WTC11 (cell line): ENCODE measurements around the gene CDH13. TPM values are rescaled to one million over a fixed set of nuclear protein-coding genes. Genes with fewer than 3 reads are reported as not detected.

Experiments used
- ATAC-seq: fragments of 200-7000 bp; cut with Tn5 transposase; 2 replicates; pipeline ENCODE4 v1.10.0; 2021; ENCODE audit warnings: mild to moderate bottlenecking, moderate library complexity
- CTCF ChIA-PET: fragments of 300-600 bp; sonication (Branson Sonifier 250); formaldehyde crosslinking; loops from one replicate; lab custom pipeline; 2021; ENCODE audit warnings: antibody characterized with exemption; lab: Charles Lee
- POLR2A ChIA-PET: fragments of 350-600 bp; sonication (Branson Sonifier 250); formaldehyde crosslinking; loops from one replicate; lab custom pipeline; 2021; ENCODE audit warnings: antibody characterized with exemption; lab: Charles Lee
- DNase-seq: peaks from one replicate; pipeline ENCODE4 v3.0.0; 2021; ENCODE audit warnings: low spot score
- H3K27ac Mint-ChIP-seq: 2 replicates; pipeline ENCODE4 v1.8.0; 2021; ENCODE audit warnings: mixed read lengths
- H3K27me3 Mint-ChIP-seq: 2 replicates; pipeline ENCODE4 v1.8.0; 2021; ENCODE audit warnings: low read depth, mild to moderate bottlenecking, moderate library complexity, mixed read lengths
- H3K36me3 Mint-ChIP-seq: 2 replicates; pipeline ENCODE4 v1.8.0; 2021; ENCODE audit warnings: mixed read lengths
- H3K4me1 Mint-ChIP-seq: 2 replicates; pipeline ENCODE4 v1.8.0; 2022; ENCODE audit warnings: mixed read lengths
- H3K4me3 Mint-ChIP-seq: 2 replicates; pipeline ENCODE4 v1.8.0; 2021; ENCODE audit warnings: mild to moderate bottlenecking, moderate library complexity, mixed read lengths
- H3K9me3 Mint-ChIP-seq: 2 replicates; pipeline ENCODE4 v1.8.0; 2021; ENCODE audit warnings: mixed read lengths
- AR ChIP-seq: fragments of 250-450 bp; sonication (Bioruptor Pico); IDR thresholded peaks from 2 replicates; pipeline ENCODE4 v1.9.0; 2021; ENCODE audit warnings: mild to moderate bottlenecking
- ARID4B ChIP-seq: sonication (generic); formaldehyde crosslinking; IDR thresholded peaks from 2 replicates; pipeline ENCODE4 v1.8.0; 2023; ENCODE audit warnings: missing genetic modification reagents, mild to moderate bottlenecking, borderline replicate concordance
- EMX1 ChIP-seq: fragments of 250-450 bp; sonication (Bioruptor Pico); IDR thresholded peaks from 2 replicates; pipeline ENCODE4 v1.8.0; 2021; ENCODE audit warnings: mild to moderate bottlenecking
- FOXJ3 ChIP-seq: sonication (generic); formaldehyde crosslinking; IDR thresholded peaks from 2 replicates; pipeline ENCODE4 v1.9.0; 2021; ENCODE audit warnings: missing genetic modification reagents, mild to moderate bottlenecking, borderline replicate concordance
- HMGXB4 ChIP-seq: sonication (generic); formaldehyde crosslinking; IDR thresholded peaks from 2 replicates; pipeline ENCODE4 v1.8.1; 2023; ENCODE audit warnings: mild to moderate bottlenecking, moderate library complexity, missing genetic modification reagents
- JAZF1 ChIP-seq: fragments of 250-450 bp; sonication (Bioruptor Pico); IDR thresholded peaks from 2 replicates; pipeline ENCODE4 v1.9.0; 2021; ENCODE audit warnings: moderate library complexity, mild to moderate bottlenecking, inconsistent platforms
- NR2C2 ChIP-seq: sonication (generic); formaldehyde crosslinking; IDR thresholded peaks from 2 replicates; pipeline ENCODE4 v1.8.0; 2022; ENCODE audit warnings: mild to moderate bottlenecking, missing genetic modification reagents
- PRDM15 ChIP-seq: sonication (generic); formaldehyde crosslinking; IDR thresholded peaks from 2 replicates; pipeline ENCODE4 v1.8.0; 2022; ENCODE audit warnings: missing genetic modification reagents
- SOX15 ChIP-seq: fragments of 250-450 bp; sonication (Bioruptor Pico); IDR thresholded peaks from 2 replicates; pipeline ENCODE4 v1.9.0; 2021; ENCODE audit warnings: mild to moderate bottlenecking
- ZNF425 ChIP-seq: fragments of 250-450 bp; sonication (Bioruptor Pico); conservative IDR thresholded peaks from 2 replicates; pipeline ENCODE4 v1.9.0; 2021; ENCODE audit warnings: mild to moderate bottlenecking
- ZSCAN18 ChIP-seq: fragments of 250-450 bp; sonication (Bioruptor Pico); IDR thresholded peaks from 2 replicates; pipeline ENCODE4 v2.1.2; 2022; ENCODE audit warnings: mild to moderate bottlenecking, moderate library complexity
- total RNA-seq: library from RNA; stranded (reverse); gene quantifications from 3 replicates; pipeline ENCODE4 v1.2.3, GENCODE V29; 2021

Gene CDH13
- total RNA-seq, 1 experiment from 2014 or later = 0.81 TPM

GRCh38 chr16:82788919-82789318, 162.2 kb downstream of the CDH13 start:
- CTCF ChIA-PET = no interaction called here
- ATAC-seq = no peak

GRCh38 chr16:82792693-82793092, 165.9 kb downstream of the CDH13 start:
- no peak for DNase-seq
- no peak for ATAC-seq
- Mint-ChIP-seq H3K9me3 (no peaks in the 10 kb centered on the region; the same call in 1 of the 2 replicates), H3K36me3 (no peaks in the 10 kb centered on the region), H3K4me1 (peaks cover 16% of the 10 kb centered on the region), H3K27ac (peak overlapping the region; percentile 60; the same call in 1 of the 2 replicates), H3K27me3 (no peaks in the 10 kb centered on the region), H3K4me3 (no peak overlapping the region)
- ChIA-PET CTCF (no interaction called here), POLR2A (no interaction called here)
- TF ChIP-seq NR2C2 (CRISPR knock-in tag) = no peak
- no peak for TF ChIP-seq ZSCAN18
- no peak for TF ChIP-seq JAZF1 (CRISPR knock-in tag)
- no peak for TF ChIP-seq SOX15 (CRISPR knock-in tag)
- no peak for TF ChIP-seq HMGXB4
- TF ChIP-seq AR (CRISPR knock-in tag) = no peak
- no peak for TF ChIP-seq PRDM15 (CRISPR knock-in tag)
- no peak for TF ChIP-seq FOXJ3 (CRISPR knock-in tag)

More at GRCh38 chr16:82788919-82789318, 162.2 kb downstream of the CDH13 start:
- Mint-ChIP-seq H3K4me1 (peaks cover 12% of the 10 kb centered on the region), H3K27me3 (no peaks in the 10 kb centered on the region), H3K36me3 (no peaks in the 10 kb centered on the region), H3K27ac (no peak overlapping the region), H3K9me3 (no peaks in the 10 kb centered on the region; the same call in 1 of the 2 replicates), H3K4me3 (no peak overlapping the region)
- POLR2A ChIA-PET = no interaction called here
- DNase-seq = no peak
- TF ChIP-seq ARID4B (CRISPR knock-in tag) (no peak), EMX1 (CRISPR knock-in tag) (no peak), ZNF425 (no peak)
